IPS DF 4.7 (cell line): ENCODE measurements around the gene NBPF11.
"Not testable (repeated sequence)": the region's sequence is repeated elsewhere in the genome, so short reads cannot be mapped to it uniquely, and the experiment has no call there.

Experiments used
- DNase-seq: peaks from one replicate; pipeline ENCODE4 v3.0.0-alpha.2; 2013; ENCODE audit warnings: low spot score; ENCODE audit errors: extremely low read depth

NBPF11 gene, protein sequence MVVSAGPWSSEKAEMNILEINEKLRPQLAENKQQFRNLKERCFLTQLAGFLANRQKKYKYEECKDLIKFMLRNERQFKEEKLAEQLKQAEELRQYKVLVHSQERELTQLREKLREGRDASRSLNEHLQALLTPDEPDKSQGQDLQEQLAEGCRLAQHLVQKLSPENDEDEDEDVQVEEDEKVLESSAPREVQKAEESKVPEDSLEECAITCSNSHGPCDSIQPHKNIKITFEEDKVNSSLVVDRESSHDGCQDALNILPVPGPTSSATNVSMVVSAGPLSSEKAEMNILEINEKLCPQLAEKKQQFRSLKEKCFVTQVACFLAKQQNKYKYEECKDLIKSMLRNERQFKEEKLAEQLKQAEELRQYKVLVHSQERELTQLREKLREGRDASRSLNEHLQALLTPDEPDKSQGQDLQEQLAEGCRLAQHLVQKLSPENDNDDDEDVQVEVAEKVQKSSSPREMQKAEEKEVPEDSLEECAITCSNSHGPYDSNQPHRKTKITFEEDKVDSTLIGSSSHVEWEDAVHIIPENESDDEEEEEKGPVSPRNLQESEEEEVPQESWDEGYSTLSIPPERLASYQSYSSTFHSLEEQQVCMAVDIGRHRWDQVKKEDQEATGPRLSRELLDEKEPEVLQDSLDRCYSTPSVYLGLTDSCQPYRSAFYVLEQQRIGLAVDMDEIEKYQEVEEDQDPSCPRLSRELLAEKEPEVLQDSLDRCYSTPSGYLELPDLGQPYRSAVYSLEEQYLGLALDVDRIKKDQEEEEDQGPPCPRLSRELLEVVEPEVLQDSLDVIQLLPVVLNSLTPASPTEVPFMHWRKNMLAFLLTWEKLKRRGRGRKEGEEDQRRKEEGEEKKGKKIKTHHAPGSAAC

GRCh38 chr1:148151911-148152656 is at the start of gene NBPF11:
Gene NBPF11 (minus strand): TSS chr1:148152281. CDS start chr1:148127003, 25,278 bp downstream.
- DNase-seq = not testable (repeated sequence)

DNA sequence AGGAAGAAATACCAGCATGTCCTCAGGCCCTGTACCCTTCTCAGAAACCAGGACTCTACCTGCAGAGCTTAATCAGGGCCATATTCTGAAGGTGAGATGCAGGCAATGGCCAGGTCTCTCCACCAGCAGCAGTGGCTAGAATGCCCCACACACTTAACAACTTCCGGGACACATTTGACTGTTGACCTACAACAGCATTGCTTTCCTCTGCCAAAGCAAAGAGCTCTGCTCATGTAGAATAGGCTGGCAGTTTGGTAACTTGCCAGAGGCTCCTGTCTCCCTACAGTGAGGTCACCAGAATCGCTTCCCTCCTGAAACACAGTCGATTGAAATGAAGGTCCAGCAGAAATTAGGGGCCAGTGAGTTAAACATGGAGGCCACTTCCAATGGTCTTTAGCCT is 45.3 kb upstream of the NBPF11 start:
- not testable (repeated sequence) for DNase-seq

- not testable (repeated sequence) for DNase-seq
These were observed 44.9 kb upstream of the NBPF11 start for GRCh38 chr1:148196949-148197348.

GRCh38 chr1:148195115-148195514 is 43.0 kb upstream of the NBPF11 start:
- not testable (repeated sequence) for DNase-seq

GRCh38 chr1:148188768-148189167 is 36.7 kb upstream of the NBPF11 start:
- not testable (repeated sequence) for DNase-seq

GRCh38 chr1:148178682-148179081 is 26.6 kb upstream of the NBPF11 start:
- DNase-seq = not testable (repeated sequence)

GRCh38 chr1:148175414-148175813 is 23.3 kb upstream of the NBPF11 start:
- not testable (repeated sequence) for DNase-seq

- not testable (repeated sequence) for DNase-seq
These were observed 19.9 kb upstream of the NBPF11 start for GRCh38 chr1:148171995-148172394.

GRCh38 chr1:148166558-148167492 is 14.7 kb upstream of the NBPF11 start:
- DNase-seq = no peak

- no peak for DNase-seq
These were observed 10.3 kb upstream of the NBPF11 start for GRCh38 chr1:148162363-148162762.

DNA sequence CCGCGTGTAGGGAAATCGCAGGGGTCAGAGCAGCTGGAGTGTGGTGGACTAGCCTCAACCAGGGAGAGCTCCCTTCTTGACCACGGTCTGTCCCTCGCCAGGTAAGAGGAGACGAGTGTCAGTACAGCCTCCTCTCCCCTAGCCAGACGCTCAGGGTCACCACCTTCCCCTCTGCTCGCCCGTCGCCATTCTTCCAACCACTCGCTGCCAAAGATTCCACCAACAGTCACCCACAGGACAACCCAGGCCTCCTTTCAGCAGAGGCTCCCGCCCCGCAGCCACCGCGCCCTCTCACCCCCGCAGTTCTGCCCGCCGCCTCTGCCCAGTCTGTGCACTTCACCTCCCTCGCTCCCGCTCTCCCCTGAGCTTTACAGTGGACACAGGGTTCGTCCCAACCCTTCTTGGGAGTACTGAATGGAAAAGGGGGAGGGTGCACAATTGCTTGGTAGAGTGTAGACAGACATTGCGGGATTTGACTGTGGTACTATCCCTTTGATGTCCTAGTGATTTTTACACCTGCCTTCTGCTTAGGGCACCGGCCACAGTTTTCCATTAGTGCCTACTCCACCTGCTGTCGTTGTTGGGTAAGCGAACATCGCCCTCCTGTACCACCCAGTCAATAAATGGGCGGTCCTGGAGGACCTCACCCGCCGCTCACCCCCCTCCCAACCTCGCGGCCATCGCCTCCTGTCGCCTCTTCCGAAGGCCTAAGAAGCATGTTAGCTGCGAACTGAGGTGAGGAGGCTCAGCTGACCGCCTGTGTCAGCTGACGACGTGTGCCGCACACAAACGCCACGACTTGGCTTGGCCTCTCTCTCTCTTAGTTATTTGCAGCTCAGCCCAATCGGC is 9.2 kb upstream of the NBPF11 start:
- no peak for DNase-seq

DNA sequence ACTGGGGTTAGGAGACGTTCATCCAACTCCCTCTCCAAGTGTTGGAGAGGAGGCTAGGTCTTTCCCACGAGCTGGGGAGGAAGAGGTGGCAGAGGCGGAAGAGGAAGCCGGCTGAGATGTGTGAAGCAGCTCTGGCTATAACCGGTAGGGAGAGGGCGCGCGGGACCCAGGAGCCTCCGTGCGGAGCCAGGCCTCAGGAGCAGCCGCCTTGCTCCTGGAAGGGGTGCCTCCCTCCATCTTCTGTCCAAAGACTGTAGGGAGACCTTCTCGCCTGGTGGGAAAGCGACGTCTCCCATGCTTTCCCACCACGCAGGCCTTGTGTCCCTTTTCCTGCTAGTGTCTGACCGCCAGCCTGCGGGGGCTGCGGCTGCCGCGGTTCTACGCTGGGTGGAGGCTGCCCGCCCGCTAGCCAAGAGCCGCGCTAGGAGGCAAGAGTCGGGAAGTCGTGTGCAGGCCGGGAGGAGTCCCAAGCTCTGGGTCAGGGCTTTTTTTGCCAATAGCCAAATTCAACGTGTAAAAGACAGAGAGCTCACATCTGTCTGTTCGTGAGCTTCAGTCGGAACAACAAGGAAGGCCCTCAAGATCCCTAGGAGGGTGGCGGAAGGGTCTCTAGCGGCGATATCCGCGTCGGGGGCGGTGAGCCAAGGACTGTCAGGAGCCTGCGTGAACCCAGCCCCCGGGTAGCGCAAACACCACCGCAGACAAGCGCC is 8.4 kb upstream of the NBPF11 start:
- no peak for DNase-seq

DNA sequence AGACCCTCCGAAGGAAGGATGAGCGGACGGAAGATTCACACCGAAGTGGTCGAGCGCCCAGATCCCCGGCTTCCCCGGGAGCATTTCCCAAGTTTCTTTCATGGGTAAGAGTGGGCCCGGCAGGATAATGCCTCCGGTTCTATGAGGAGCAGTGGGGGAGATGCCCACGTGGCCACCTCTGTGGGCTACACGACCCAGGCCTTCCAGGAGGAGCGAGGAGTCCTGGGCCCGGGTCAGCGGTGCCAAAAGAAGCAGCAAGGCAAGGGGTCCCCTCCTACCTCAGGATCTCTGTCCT is 7.9 kb upstream of the NBPF11 start:
- DNase-seq = no peak

GRCh38 chr1:148158341-148159003 is 6.4 kb upstream of the NBPF11 start:
- DNase-seq = no peak

DNA sequence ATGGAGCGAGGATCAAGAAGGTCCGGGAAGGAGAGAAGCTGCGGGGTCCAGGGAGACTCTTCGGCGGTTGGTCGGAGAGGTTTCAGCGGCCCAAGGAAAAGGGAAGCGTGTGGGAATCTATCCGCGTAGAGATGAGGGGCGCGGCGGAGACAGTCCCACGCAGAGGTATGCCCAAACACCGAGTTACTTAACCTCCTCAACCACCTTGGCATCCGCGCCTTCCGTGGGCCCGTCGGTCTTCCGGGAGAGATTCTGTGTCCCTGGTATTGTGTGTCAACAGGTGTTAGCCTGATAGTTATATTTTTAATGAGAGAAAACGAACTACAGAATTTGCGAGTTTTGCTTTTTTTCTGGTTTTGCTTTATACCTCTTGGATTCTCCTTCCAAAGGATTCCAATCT is 5.7 kb upstream of the NBPF11 start:
- not testable (repeated sequence) for DNase-seq

- not testable (repeated sequence) for DNase-seq
These were observed 3.6 kb upstream of the NBPF11 start for GRCh38 chr1:148155494-148156275.

DNA sequence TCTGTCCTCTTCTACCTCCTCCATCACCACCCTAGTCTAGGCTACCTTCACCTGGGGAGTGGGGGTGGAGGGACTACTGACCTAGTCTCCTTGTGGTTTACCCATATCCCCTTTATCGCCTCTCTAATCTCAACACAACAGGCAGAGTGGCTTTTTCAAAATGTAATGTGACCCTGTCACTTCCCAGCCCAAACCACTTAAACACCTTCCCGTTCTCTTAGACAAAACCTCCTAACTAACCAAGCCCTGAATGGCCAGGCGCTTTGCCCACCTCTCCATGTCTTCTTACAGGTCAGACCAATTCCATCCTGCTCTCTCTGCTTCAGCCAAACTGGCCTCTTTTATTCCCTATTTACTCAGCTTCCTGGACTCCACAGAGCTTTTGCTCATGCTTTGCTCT is 714 bp upstream of the NBPF11 start:
- DNase-seq = not testable (repeated sequence)

- DNase-seq = not testable (repeated sequence)
These were observed 686 bp downstream of the NBPF11 start for GRCh38 chr1:148151371-148151819.
